NCI-H526 treated with DMSO at 0.1 percent for 48 hours (cell line): Measurements from ENCODE around the gene TANGO6.
"Not testable (repeated sequence)": the region's sequence is repeated elsewhere in the genome, so short reads cannot be mapped to it uniquely, and the experiment has no call there.

Source experiments
- DNase-seq: peaks from one replicate; lab custom pipeline; 2025; lab: John Stamatoyannopoulos, UW

The TANGO6 gene

DNA sequence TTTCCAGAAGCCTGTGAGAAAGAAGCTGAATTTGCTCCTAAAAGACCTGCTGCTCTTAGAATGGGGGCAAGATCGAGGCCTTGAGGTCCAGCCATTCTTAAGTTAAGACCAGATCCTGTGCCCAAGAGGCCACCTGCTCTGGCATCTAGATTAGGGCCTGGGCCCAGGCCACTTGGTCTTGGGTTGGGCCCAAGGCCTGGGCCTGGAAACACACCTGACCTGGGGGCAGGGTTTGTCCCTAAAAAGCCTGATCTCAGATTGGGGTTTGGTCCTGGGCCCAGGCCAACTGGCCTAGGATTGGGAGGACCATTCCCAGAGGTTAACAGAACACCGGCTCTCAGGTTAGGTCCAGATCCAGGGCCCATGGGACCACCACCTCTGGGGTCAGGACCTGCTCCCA, 276.2 kb downstream of the TANGO6 start:
- no peak for DNase-seq

- no peak for DNase-seq
Measured at GRCh38 chr16:69120096-69120664, 276.8 kb downstream of the TANGO6 start.

GRCh38 chr16:69123910-69124309, 280.6 kb downstream of the TANGO6 start:
- peak; percentile 33 for DNase-seq

DNA sequence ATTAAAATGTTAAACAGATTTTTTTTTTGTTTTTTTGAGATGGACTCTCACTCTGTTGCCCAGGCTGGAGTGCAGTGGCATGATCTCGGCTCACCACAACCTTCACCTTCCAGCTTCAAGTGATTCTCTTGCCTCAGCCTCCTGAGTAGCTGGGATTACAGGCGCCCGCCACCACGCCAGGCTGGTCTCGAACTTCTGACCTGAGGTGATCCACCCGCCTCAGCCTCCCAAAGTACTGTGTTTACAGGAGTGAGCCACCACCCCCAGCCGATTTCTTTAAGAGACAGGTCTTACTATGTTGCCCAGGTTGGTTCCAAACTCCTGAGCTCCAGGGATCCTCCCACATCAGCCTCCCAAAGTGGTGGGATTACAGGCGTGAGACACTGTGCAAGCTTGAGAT, 281.1 kb downstream of the TANGO6 start:
- DNase-seq: not testable (repeated sequence)

DNA sequence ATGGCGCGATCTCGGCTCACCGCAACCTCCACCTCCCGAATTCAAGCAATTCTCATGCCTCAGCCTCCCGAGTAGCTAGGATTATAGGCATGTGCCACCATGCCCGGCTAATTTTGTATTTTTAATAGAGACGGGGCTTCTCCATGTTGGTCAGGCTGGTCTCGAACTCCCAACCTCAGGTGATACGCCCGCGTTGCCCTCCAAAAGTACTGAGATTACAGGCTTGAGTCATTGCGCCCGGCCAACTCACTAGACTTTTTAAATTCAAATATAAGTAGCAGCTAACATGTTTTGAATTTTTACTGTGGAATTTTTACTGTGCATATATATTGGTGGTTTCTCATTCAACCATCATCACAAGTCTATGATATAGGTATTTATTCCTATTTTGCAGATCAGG, 281.6 kb downstream of the TANGO6 start:
- DNase-seq: not testable (repeated sequence)

- no peak for DNase-seq
Measured at GRCh38 chr16:69126221-69126620, 282.9 kb downstream of the TANGO6 start.

- not testable (repeated sequence) for DNase-seq
Measured at GRCh38 chr16:69126801-69127200, 283.5 kb downstream of the TANGO6 start.

- DNase-seq: no peak
Measured at GRCh38 chr16:69127966-69128510, 284.7 kb downstream of the TANGO6 start.

DNA sequence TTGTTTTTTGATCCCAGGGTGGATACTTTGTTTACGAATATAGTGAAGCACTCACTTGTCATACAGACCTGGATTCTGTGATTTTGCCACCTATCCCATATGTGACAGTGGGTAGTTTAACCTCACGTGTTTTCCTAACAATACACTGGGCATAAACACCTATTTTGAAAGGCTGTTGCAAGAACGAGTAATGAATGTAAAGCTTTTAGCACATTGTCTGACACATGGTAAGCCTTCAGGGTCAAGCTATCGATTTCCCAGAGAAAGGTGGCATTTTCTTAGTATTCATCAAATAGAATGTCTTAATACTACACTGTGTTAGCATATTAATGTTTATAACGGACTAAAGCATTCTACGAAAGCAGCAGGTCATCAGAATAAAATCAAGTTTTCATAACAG, 287.1 kb downstream of the TANGO6 start:
- no peak for DNase-seq

GRCh38 chr16:69131167-69131838, 288.0 kb downstream of the TANGO6 start:
- no peak for DNase-seq

GRCh38 chr16:69131839-69132423, 288.6 kb downstream of the TANGO6 start:
- DNase-seq: peak; percentile 26

- DNase-seq: peak; percentile 59
Measured at GRCh38 chr16:69132424-69133252, 289.3 kb downstream of the TANGO6 start, which contains the start of the genes CHTF8 and UTP4. Gene CHTF8, minus strand, starts transcription at chr16:69132588. Its CDS starts 11,130 bp downstream, at chr16:69121458. Gene UTP4, plus strand, starts transcription at chr16:69132649. Its CDS starts 811 bp downstream, at chr16:69133460.

- no peak for DNase-seq
Measured at GRCh38 chr16:69133373-69133954, 290.1 kb downstream of the TANGO6 start.
